SK-N-SH treated with all-trans-retinoic acid at 6 μM for 48 hours (cell line): ENCODE measurements around the gene ABCA7.

Source experiments
- ARNTL ChIP-seq: fragments of 450-650 bp; formaldehyde crosslinking; IDR thresholded peaks from 2 replicates; pipeline ENCODE4 v1.5.0; 2020; ENCODE audit warnings: low read depth, mild to moderate bottlenecking, moderate library complexity, borderline replicate concordance
- CSDC2 ChIP-seq: fragments of 250-450 bp; sonication (Bioruptor Pico); IDR thresholded peaks from 2 replicates; pipeline ENCODE4 v1.5.0; 2020; ENCODE audit warnings: mild to moderate bottlenecking, moderate library complexity
- OSR1 ChIP-seq: fragments of 250-450 bp; sonication (Bioruptor Pico); IDR thresholded peaks from 2 replicates; pipeline ENCODE4 v1.8.0; 2022; ENCODE audit warnings: moderate library complexity, mild to moderate bottlenecking, inconsistent platforms
- POU6F1 ChIP-seq: fragments of 250-450 bp; sonication (Bioruptor Pico); IDR thresholded peaks from 2 replicates; pipeline ENCODE4 v1.8.0; 2021; ENCODE audit warnings: low read depth, mild to moderate bottlenecking, moderate library complexity, borderline replicate concordance
- RARB ChIP-seq: fragments of 250-450 bp; sonication (Bioruptor Pico); IDR thresholded peaks from 2 replicates; pipeline ENCODE4 v1.8.0; 2021; ENCODE audit warnings: mild to moderate bottlenecking, moderate library complexity
- ZC3H10 ChIP-seq: fragments of 250-450 bp; sonication (Bioruptor Pico); IDR thresholded peaks from 2 replicates; pipeline ENCODE4 v1.5.1; 2021; ENCODE audit warnings: mild to moderate bottlenecking, moderate library complexity
- ZFP3 ChIP-seq: fragments of 250-450 bp; sonication (Bioruptor Pico); IDR thresholded peaks from 2 replicates; pipeline ENCODE4 v1.5.0; 2020; ENCODE audit warnings: mild to moderate bottlenecking, moderate library complexity
- ZNF8 ChIP-seq: fragments of 450-650 bp; formaldehyde crosslinking; IDR thresholded peaks from 2 replicates; pipeline ENCODE4 v1.5.0; 2020; ENCODE audit warnings: mild to moderate bottlenecking, moderate library complexity

GRCh38 chr19:1017115-1017905 lies 22.6 kb upstream of the ABCA7 start:
- no peak for TF ChIP-seq CSDC2 (CRISPR knock-in tag)
- TF ChIP-seq OSR1, result no peak
- TF ChIP-seq POU6F1 (CRISPR knock-in tag), result no peak
- no peak for TF ChIP-seq ARNTL (CRISPR knock-in tag)
- TF ChIP-seq ZNF8 (CRISPR knock-in tag), result no peak
- TF ChIP-seq ZC3H10 (CRISPR knock-in tag), result no peak
- TF ChIP-seq RARB (CRISPR knock-in tag), result no peak
- TF ChIP-seq ZFP3 (CRISPR knock-in tag), result no peak
